Ascending aorta (tissue), 2 donors: Measurements from ENCODE around the gene ABI3. TPM values are rescaled to one million over a fixed set of nuclear protein-coding genes. Genes with fewer than 3 reads are reported as not detected.
"Not testable (repeated sequence)": the region's sequence is repeated elsewhere in the genome, so short reads cannot be mapped to it uniquely, and the experiment has no call there.

Source experiments
- DNase-seq, 2 donors: peaks; one replicate each; pipeline ENCODE4 v3.0.0-alpha.2; 2019; ENCODE audit warnings: low spot score in 2 of 2
- H3K27ac ChIP-seq, 2 donors: fragments of 200-600 bp; sonication (generic); one replicate each; pipeline ENCODE4 v1.5.1; 2016 to 2017; ENCODE audit warnings: mild to moderate bottlenecking in 1 of 2
- H3K27me3 ChIP-seq: fragments of 200-600 bp; sonication (generic); one replicate; pipeline ENCODE4 v1.5.1; 2017
- H3K36me3 ChIP-seq, 2 donors: fragments of 200-600 bp; sonication (generic); one replicate each; pipeline ENCODE4 v1.5.1; 2016
- H3K4me1 ChIP-seq, 2 donors: fragments of 200-600 bp; sonication (generic); one replicate each; pipeline ENCODE4 v1.5.1; 2016 to 2017; ENCODE audit warnings: mild to moderate bottlenecking in 1 of 2
- H3K4me3 ChIP-seq, 2 donors: fragments of 200-600 bp; sonication (generic); one replicate each; pipeline ENCODE4 v1.5.1; 2016 to 2017; ENCODE audit warnings: mild to moderate bottlenecking in 1 of 2
- H3K9me3 ChIP-seq, 2 donors: fragments of 200-600 bp; sonication (generic); one replicate each; pipeline ENCODE4 v1.5.1; 2016
- CTCF ChIP-seq, 3 experiments: fragments of 200-600 bp in 2 of 3; fragments of 450-650 bp in 1 of 3; sonication (generic) in 2 of 3; IDR thresholded peaks; one replicate each; pipeline ENCODE4 v1.5.1; 2016 to 2019; ENCODE audit warnings: antibody characterized with exemption in 3 of 3, mild to moderate bottlenecking in 1 of 3, moderate library complexity in 1 of 3
- intact Hi-C: fragments of 100-400 bp; cut with DNase I; formaldehyde crosslinking; loops from one replicate; pipeline ENCODE4 v1.15.1; 2023
- total RNA-seq: library from RNA; depleted of rRNA; stranded (reverse); fragments of >200 nt; gene quantifications from one replicate; pipeline ENCODE4 v1.1.0, GENCODE V29; 2016

The ABI3 gene
- 35.1 TPM for total RNA-seq

- Histone ChIP-seq H3K27ac (peak within 1 kb of the TSS in 1 of 2 donors; percentile 42), H3K4me3 (peak within 1 kb of the TSS; percentile 8 to 55), H3K36me3 (no peaks in the 10 kb centered on the region), H3K9me3 (no peaks in the 10 kb centered on the region), H3K4me1 (no peaks in the 10 kb centered on the region), H3K27me3 (no peaks in the 10 kb centered on the region)
- intact Hi-C loops: no loop called here
- peak in 1 of 2 donors; percentile 67 for DNase-seq
- no peak for TF ChIP-seq CTCF (IDR thresholded peaks at IDR 0.05)
Measured at GRCh38 chr17:49210158-49211029, at the start of gene ABI3, which contains the start of gene GNGT2. Gene ABI3, plus strand, starts transcription at chr17:49210707. Its CDS starts 18 bp downstream, at chr17:49210725. Gene GNGT2, minus strand, starts transcription at chr17:49210574. Its CDS starts 3,152 bp downstream, at chr17:49207422.

GRCh38 chr17:49162866-49163265, 47.6 kb upstream of the ABI3 start:
- Histone ChIP-seq H3K27me3 (no peaks in the 10 kb centered on the region), H3K9me3 (no peaks in the 10 kb centered on the region), H3K4me3 (no peak overlapping the region), H3K27ac (no peak overlapping the region), H3K4me1 (no peaks in the 10 kb centered on the region), H3K36me3 (no peaks in the 10 kb centered on the region)
- TF ChIP-seq CTCF (IDR thresholded peaks at IDR 0.05): no peak
- DNase-seq: no peak
- intact Hi-C loops: no loop called here

GRCh38 chr17:49165143-49165542, 45.4 kb upstream of the ABI3 start:
- Histone ChIP-seq H3K27ac (no peak overlapping the region), H3K9me3 (no peaks in the 10 kb centered on the region), H3K4me1 (no peaks in the 10 kb centered on the region), H3K27me3 (no peaks in the 10 kb centered on the region), H3K36me3 (no peaks in the 10 kb centered on the region), H3K4me3 (no peak overlapping the region)
- no peak for DNase-seq
- TF ChIP-seq CTCF (IDR thresholded peaks at IDR 0.05): no peak
- intact Hi-C loops: no loop called here

GRCh38 chr17:49168706-49169105, 41.8 kb upstream of the ABI3 start:
- TF ChIP-seq CTCF (IDR thresholded peaks at IDR 0.05): no peak
- Histone ChIP-seq H3K4me3 (no peak overlapping the region), H3K9me3 (no peaks in the 10 kb centered on the region), H3K27ac (no peak overlapping the region), H3K4me1 (no peaks in the 10 kb centered on the region), H3K27me3 (no peaks in the 10 kb centered on the region), H3K36me3 (no peaks in the 10 kb centered on the region)
- intact Hi-C loops: no loop called here
- no peak for DNase-seq

- no peaks in the 10 kb centered on the region for H3K27me3 ChIP-seq
- DNase-seq: no peak
- H3K4me1 ChIP-seq: no peaks in the 10 kb centered on the region
- TF ChIP-seq CTCF (IDR thresholded peaks at IDR 0.05): no peak
- H3K36me3 ChIP-seq: no peaks in the 10 kb centered on the region
- intact Hi-C loops: no loop called here
- H3K9me3 ChIP-seq: peaks cover under 1% of the 10 kb centered on the region in 2 donors
- H3K27ac ChIP-seq: no peak overlapping the region
- H3K4me3 ChIP-seq: no peak overlapping the region
Measured at GRCh38 chr17:49170216-49170615, 40.3 kb upstream of the ABI3 start.

- H3K4me3 ChIP-seq, H3K27me3 ChIP-seq, DNase-seq, H3K36me3 ChIP-seq, H3K9me3 ChIP-seq, intact Hi-C loops, H3K4me1 ChIP-seq, H3K27ac ChIP-seq: not testable (repeated sequence)
Measured at GRCh38 chr17:49170711-49171110, 39.8 kb upstream of the ABI3 start.

- H3K9me3 ChIP-seq: peaks cover 15 to 21% of the 10 kb centered on the region in 2 donors
- H3K27ac ChIP-seq, H3K4me1 ChIP-seq, H3K4me3 ChIP-seq, H3K27me3 ChIP-seq, DNase-seq, H3K36me3 ChIP-seq, intact Hi-C loops: not testable (repeated sequence)
Measured at GRCh38 chr17:49175978-49176377, 34.5 kb upstream of the ABI3 start.
